ENCODE measurements around the gene NPAS4. TPM values are rescaled to one million over a fixed set of nuclear protein-coding genes. Genes with fewer than 3 reads are reported as not detected.

Gene NPAS4
- total and polyA plus RNA-seq, 9 of the 15 experiments (the other 6 are each of a cell fraction or from before 2014, with no cell fraction given), result not detected

DNA sequence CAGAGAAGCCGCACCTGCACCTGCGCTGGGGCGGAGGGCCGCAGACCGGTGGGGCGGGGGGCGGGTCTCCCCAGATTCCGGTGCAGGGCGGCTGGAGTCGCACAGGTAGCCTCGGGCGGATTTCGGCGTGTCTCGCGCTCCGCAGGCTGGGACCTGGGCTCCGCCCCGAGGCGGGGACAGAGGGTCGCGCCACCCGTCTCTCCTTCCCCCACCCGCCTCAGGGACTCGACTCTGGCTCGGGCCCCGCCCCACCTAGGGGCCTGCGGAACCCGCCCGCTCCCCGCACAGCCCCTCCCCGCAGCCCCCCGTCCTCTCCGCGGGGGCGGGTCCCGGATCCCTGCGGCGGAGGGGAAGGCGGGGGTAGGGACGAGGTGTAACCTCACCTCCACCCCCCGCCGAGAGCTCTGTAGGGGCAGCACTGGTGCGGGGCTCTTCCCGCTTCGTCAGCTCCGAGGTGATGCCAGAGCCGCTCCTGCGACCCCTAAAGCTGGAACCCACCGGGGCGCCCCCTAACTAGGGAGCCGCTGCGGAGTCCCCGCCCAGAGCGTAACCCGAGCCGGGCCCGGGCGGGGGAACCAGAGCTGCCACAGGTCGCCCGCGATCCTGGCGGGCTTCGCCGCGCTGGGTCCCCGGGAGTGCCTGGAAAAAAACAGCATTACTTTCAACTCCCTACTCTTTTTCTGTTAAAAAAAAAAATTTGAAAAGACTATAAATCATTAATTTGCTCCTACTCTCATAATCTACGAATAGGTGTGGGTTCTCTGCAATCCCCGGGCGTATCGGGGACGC, 49.0 kb upstream of the NPAS4 start, which contains the start of gene SLC29A2 (continued):
- TF ChIP-seq, protein P1, sequence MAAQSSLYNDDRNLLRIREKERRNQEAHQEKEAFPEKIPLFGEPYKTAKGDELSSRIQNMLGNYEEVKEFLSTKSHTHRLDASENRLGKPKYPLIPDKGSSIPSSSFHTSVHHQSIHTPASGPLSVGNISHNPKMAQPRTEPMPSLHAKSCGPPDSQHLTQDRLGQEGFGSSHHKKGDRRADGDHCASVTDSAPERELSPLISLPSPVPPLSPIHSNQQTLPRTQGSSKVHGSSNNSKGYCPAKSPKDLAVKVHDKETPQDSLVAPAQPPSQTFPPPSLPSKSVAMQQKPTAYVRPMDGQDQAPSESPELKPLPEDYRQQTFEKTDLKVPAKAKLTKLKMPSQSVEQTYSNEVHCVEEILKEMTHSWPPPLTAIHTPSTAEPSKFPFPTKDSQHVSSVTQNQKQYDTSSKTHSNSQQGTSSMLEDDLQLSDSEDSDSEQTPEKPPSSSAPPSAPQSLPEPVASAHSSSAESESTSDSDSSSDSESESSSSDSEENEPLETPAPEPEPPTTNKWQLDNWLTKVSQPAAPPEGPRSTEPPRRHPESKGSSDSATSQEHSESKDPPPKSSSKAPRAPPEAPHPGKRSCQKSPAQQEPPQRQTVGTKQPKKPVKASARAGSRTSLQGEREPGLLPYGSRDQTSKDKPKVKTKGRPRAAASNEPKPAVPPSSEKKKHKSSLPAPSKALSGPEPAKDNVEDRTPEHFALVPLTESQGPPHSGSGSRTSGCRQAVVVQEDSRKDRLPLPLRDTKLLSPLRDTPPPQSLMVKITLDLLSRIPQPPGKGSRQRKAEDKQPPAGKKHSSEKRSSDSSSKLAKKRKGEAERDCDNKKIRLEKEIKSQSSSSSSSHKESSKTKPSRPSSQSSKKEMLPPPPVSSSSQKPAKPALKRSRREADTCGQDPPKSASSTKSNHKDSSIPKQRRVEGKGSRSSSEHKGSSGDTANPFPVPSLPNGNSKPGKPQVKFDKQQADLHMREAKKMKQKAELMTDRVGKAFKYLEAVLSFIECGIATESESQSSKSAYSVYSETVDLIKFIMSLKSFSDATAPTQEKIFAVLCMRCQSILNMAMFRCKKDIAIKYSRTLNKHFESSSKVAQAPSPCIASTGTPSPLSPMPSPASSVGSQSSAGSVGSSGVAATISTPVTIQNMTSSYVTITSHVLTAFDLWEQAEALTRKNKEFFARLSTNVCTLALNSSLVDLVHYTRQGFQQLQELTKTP (IDR thresholded peaks at IDR 0.05; ENCODE audit: low read depth in 1 of 2, partially characterized antibody in 2 of 2), result peak in 1 of 2 experiments; percentile 60
- TF ChIP-seq POLR2AphosphoS5 (IDR thresholded peaks at IDR 0.05; ENCODE audit: control insufficient read depth, insufficient read depth, low read depth, low read length) (peak; percentile 40; the same call in 1 of the 2 replicates), CSDE1 (IDR thresholded peaks at IDR 0.05) (no peak), ZSCAN32 (CRISPR knock-in tag; IDR thresholded peaks at IDR 0.05) (no peak), IFI16 (CRISPR knock-in tag; IDR thresholded peaks at IDR 0.05) (no peak), ZNF79 (CRISPR knock-in tag; IDR thresholded peaks at IDR 0.05; ENCODE audit: low read depth) (no peak), NFXL1 (CRISPR knock-in tag; IDR thresholded peaks at IDR 0.05) (no peak), TEAD2 (tag; IDR thresholded peaks at IDR 0.05) (no peak), MAZ (CRISPR knock-in tag; conservative IDR thresholded peaks at IDR 0.05 in 1 of 2, IDR thresholded peaks at IDR 0.05 in 1 of 2) (peak; percentile 91 to 98), JUND (IDR thresholded peaks at IDR 0.05; ENCODE audit: borderline replicate concordance, low read depth, low read length) (no peak; the same call in 1 of the 2 replicates), JUND (tag; IDR thresholded peaks at IDR 0.05; ENCODE audit: borderline replicate concordance, low read depth, low read length) (no peak; the same call in 2 of the 3 replicates)
- TF ChIP-seq, protein P2, sequence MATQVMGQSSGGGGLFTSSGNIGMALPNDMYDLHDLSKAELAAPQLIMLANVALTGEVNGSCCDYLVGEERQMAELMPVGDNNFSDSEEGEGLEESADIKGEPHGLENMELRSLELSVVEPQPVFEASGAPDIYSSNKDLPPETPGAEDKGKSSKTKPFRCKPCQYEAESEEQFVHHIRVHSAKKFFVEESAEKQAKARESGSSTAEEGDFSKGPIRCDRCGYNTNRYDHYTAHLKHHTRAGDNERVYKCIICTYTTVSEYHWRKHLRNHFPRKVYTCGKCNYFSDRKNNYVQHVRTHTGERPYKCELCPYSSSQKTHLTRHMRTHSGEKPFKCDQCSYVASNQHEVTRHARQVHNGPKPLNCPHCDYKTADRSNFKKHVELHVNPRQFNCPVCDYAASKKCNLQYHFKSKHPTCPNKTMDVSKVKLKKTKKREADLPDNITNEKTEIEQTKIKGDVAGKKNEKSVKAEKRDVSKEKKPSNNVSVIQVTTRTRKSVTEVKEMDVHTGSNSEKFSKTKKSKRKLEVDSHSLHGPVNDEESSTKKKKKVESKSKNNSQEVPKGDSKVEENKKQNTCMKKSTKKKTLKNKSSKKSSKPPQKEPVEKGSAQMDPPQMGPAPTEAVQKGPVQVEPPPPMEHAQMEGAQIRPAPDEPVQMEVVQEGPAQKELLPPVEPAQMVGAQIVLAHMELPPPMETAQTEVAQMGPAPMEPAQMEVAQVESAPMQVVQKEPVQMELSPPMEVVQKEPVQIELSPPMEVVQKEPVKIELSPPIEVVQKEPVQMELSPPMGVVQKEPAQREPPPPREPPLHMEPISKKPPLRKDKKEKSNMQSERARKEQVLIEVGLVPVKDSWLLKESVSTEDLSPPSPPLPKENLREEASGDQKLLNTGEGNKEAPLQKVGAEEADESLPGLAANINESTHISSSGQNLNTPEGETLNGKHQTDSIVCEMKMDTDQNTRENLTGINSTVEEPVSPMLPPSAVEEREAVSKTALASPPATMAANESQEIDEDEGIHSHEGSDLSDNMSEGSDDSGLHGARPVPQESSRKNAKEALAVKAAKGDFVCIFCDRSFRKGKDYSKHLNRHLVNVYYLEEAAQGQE (IDR thresholded peaks at IDR 0.05; ENCODE audit: borderline replicate concordance), result peak; percentile 95
- TF ChIP-seq, protein P2 (CRISPR knock-in tag; IDR thresholded peaks at IDR 0.05; ENCODE audit: low read depth), result 0 out of 2 replicates have a peak, but pooled peaks have one; percentile 18
- TF ChIP-seq, protein P3, sequence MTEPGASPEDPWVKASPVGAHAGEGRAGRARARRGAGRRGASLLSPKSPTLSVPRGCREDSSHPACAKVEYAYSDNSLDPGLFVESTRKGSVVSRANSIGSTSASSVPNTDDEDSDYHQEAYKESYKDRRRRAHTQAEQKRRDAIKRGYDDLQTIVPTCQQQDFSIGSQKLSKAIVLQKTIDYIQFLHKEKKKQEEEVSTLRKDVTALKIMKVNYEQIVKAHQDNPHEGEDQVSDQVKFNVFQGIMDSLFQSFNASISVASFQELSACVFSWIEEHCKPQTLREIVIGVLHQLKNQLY (CRISPR knock-in tag; conservative IDR thresholded peaks at IDR 0.05), result no peak
